ENCODE measurements around the gene NOL9. TPM values are rescaled to one million over a fixed set of nuclear protein-coding genes. Genes with fewer than 3 reads are reported as not detected.

NOL9 gene
- total RNA-seq, 2 experiments from 2014 or later = 52.3 to 54.1 TPM

DNA sequence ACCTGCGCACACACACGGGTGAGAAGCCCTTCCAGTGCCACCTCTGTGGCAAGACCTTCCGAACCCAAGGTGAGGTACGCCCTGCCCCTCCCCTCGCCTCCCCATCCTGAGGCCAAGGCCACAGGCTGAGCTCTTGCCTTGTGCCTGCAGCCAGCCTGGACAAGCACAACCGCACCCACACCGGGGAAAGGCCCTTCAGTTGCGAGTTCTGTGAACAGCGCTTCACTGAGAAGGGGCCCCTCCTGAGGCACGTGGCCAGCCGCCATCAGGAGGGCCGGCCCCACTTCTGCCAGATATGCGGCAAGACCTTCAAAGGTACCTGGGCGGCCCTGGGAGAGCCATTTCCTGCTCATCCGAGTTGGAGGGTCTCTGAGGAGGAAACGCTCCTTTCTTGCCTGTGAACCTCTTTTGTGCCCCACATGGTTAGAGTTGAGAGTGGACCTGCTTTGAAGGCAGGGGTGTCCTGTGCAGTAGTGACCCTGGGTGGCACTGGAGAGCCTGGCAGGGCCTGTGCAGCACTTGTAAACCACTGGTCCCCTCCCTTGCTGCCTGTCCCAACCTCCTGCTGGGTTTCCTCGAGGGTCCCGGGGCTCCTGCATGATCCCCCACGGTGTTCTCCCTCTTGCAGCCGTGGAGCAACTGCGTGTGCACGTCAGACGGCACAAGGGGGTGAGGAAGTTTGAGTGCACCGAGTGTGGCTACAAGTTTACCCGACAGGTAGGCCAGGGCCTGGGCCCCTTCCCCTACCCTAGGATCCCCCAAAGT, 34.0 kb upstream of the NOL9 start:
- Mint-ChIP-seq H3K4me1 (ENCODE audit: low read depth) (peaks cover 35% of the 10 kb centered on the region), H3K9me3 (no peaks in the 10 kb centered on the region), H3K4me3 (no peak overlapping the region), H3K36me3 (ENCODE audit: low read depth) (peaks cover 35% of the 10 kb centered on the region), H3K27me3 (no peaks in the 10 kb centered on the region), H3K27ac (peak overlapping the region; percentile 55)
- no peak for DNase-seq
- intact Hi-C loops (cut with DNase I, micrococcal nuclease) = no loop called here
- ChIA-PET CTCF (no interaction called here), POLR2A (interaction anchor here (1.5 to 3.5 kb wide), 3 partner anchors 8 to 13 kb away, joined by 6 to 19 read pairs (median 7); partner anchors contain the start of gene ZBTB48)
- TF ChIP-seq, protein P1, sequence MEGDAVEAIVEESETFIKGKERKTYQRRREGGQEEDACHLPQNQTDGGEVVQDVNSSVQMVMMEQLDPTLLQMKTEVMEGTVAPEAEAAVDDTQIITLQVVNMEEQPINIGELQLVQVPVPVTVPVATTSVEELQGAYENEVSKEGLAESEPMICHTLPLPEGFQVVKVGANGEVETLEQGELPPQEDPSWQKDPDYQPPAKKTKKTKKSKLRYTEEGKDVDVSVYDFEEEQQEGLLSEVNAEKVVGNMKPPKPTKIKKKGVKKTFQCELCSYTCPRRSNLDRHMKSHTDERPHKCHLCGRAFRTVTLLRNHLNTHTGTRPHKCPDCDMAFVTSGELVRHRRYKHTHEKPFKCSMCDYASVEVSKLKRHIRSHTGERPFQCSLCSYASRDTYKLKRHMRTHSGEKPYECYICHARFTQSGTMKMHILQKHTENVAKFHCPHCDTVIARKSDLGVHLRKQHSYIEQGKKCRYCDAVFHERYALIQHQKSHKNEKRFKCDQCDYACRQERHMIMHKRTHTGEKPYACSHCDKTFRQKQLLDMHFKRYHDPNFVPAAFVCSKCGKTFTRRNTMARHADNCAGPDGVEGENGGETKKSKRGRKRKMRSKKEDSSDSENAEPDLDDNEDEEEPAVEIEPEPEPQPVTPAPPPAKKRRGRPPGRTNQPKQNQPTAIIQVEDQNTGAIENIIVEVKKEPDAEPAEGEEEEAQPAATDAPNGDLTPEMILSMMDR (IDR thresholded peaks at IDR 0.05) = no peak
- peaks cover 55% of the 10 kb centered on the region for H3K36me3 ChIP-seq (ENCODE audit: insufficient read depth, low read length)
- H3K27ac ChIP-seq (ENCODE audit: low read depth in 1 of 2, low read length in 2 of 2) = no peak overlapping the region
- no peaks in the 10 kb centered on the region for H3K9me3 ChIP-seq (ENCODE audit: control insufficient read depth in 1 of 2, insufficient read depth in 1 of 2, low read length in 2 of 2)
- no peak for ATAC-seq (ENCODE audit: poor library complexity)
- no peaks in the 10 kb centered on the region for H3K27me3 ChIP-seq (ENCODE audit: control insufficient read depth in 1 of 2, insufficient read depth in 2 of 2, low read length in 2 of 2)
- H3K4me1 ChIP-seq (ENCODE audit: insufficient read depth, low read length) = peaks cover 55% of the 10 kb centered on the region
- H3K4me3 ChIP-seq (ENCODE audit: low read length) = no peak overlapping the region

DNA sequence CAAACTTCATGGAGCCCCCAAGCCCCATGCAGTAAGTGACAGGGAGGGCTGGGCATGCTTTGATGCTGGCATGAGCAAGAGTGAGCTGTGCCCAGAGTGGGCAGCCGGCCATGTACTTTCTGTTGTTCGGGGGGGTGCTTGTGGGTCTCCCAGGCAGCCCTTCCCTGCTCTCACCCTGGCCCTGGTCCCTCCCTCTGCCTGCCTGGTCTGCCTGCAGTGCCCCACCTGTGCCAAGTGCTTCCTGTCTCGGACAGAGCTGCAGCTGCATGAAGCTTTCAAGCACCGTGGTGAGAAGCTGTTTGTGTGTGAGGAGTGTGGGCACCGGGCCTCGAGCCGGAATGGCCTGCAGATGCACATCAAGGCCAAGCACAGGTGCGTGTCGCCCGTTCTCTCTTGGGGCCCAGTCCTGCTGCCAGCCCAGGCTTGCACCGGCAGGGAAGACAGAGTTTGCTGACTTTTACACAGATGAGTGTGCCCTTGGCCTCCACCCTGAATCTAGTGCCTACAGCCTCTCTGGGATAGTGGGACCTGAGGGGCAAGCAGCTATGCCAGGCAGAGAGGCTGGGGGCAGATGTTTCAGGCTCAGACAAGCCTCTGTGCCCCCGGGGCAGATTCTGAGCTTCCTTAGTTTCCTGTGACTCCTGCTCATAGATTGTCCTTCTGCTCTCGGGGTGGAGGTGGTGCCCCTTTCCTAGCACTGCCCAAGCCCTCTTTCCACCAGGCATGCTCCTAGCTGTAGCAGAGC, 33.1 kb upstream of the NOL9 start:
- ATAC-seq (ENCODE audit: poor library complexity) (no peak), DNase-seq (no peak)
- TF ChIP-seq, protein P1 (IDR thresholded peaks at IDR 0.05) = no peak
- H3K9me3 ChIP-seq (ENCODE audit: control insufficient read depth in 1 of 2, insufficient read depth in 1 of 2, low read length in 2 of 2) = no peaks in the 10 kb centered on the region
- H3K27me3 ChIP-seq (ENCODE audit: control insufficient read depth in 1 of 2, insufficient read depth in 2 of 2, low read length in 2 of 2) = no peaks in the 10 kb centered on the region
- Mint-ChIP-seq H3K4me3 (peak overlapping the region; percentile 11), H3K27ac (peak overlapping the region; percentile 55), H3K9me3 (no peaks in the 10 kb centered on the region), H3K4me1 (ENCODE audit: low read depth) (peaks cover 37% of the 10 kb centered on the region), H3K36me3 (ENCODE audit: low read depth) (peaks cover 35% of the 10 kb centered on the region), H3K27me3 (no peaks in the 10 kb centered on the region)
- intact Hi-C loops (cut with DNase I, micrococcal nuclease) = no loop called here
- H3K4me1 ChIP-seq (ENCODE audit: insufficient read depth, low read length) = peaks cover 52% of the 10 kb centered on the region
- H3K36me3 ChIP-seq (ENCODE audit: insufficient read depth, low read length) = peaks cover 49% of the 10 kb centered on the region
- ChIA-PET CTCF (no interaction called here), POLR2A (interaction anchor here (3.5 kb wide), 1 partner anchor 13 kb away, joined by 19 read pairs; no protein-coding TSS in a partner anchor)
- H3K4me3 ChIP-seq (ENCODE audit: low read length) = no peak overlapping the region
- peak overlapping the region in 1 of 2 donors; percentile 21 for H3K27ac ChIP-seq (ENCODE audit: low read depth in 1 of 2, low read length in 2 of 2)

DNA sequence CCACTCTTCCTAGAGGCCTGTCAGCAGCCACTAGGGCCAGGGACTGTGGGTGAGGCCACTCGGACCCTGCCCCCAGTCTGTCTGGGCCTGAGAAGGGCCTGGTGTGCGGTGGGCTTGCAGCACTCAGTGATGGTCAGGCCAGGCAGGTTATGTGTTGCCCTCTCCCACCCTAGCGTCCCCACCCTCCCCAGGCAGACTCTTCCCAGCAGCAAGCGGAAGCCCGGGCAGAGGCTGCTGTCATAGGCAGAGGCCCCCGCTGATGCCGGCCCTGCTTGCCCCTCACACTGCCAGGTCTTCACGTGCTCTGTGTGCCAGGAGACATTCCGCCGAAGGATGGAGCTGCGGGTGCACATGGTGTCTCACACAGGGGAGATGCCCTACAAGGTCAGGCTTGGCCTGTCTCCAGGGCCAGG, 32.1 kb upstream of the NOL9 start:
- Histone ChIP-seq H3K9me3 (ENCODE audit: control insufficient read depth in 1 of 2, insufficient read depth in 1 of 2, low read length in 2 of 2) (no peaks in the 10 kb centered on the region), H3K4me3 (ENCODE audit: low read length) (no peak overlapping the region), H3K27me3 (ENCODE audit: control insufficient read depth in 1 of 2, insufficient read depth in 2 of 2, low read length in 2 of 2) (no peaks in the 10 kb centered on the region), H3K27ac (ENCODE audit: low read depth in 1 of 2, low read length in 2 of 2) (no peak overlapping the region), H3K36me3 (ENCODE audit: insufficient read depth, low read length) (peaks cover 43% of the 10 kb centered on the region), H3K4me1 (ENCODE audit: insufficient read depth, low read length) (peaks cover 52% of the 10 kb centered on the region)
- ATAC-seq (ENCODE audit: poor library complexity) (no peak), DNase-seq (no peak)
- no peak overlapping the region for H3K4me3 Mint-ChIP-seq
- no peaks in the 10 kb centered on the region for H3K27me3 Mint-ChIP-seq
- peaks cover 35% of the 10 kb centered on the region for H3K36me3 Mint-ChIP-seq (ENCODE audit: low read depth)
- CTCF ChIA-PET = no interaction called here
- H3K4me1 Mint-ChIP-seq (ENCODE audit: low read depth) = peaks cover 42% of the 10 kb centered on the region
- TF ChIP-seq, protein P1 (IDR thresholded peaks at IDR 0.05) = no peak
- H3K9me3 Mint-ChIP-seq = no peaks in the 10 kb centered on the region
- intact Hi-C loops (cut with DNase I, micrococcal nuclease) = no loop called here
- no peak overlapping the region for H3K27ac Mint-ChIP-seq
- POLR2A ChIA-PET = no interaction called here
